Motor neuron (in vitro differentiated cells): Measurements from ENCODE around the gene COPS3. TPM values are rescaled to one million over a fixed set of nuclear protein-coding genes. Genes with fewer than 3 reads are reported as not detected.

ENCODE experiments used
- ATAC-seq, 8 experiments: fragments of 200-7000 bp; cut with Tn5 transposase; replicated peaks in 6 of 8; 2 replicates each; pipeline ENCODE4 v1.8.0; 2021; ENCODE audit warnings: mild to moderate bottlenecking in 8 of 8, moderate library complexity in 8 of 8
- H3K27ac ChIP-seq, 2 donors: fragments of 250-450 bp; sonication (Bioruptor Pico); 2 replicates each; pipeline ENCODE4 v1.9.0; 2021; ENCODE audit warnings: antibody characterized with exemption in 2 of 2, mild to moderate bottlenecking in 2 of 2, moderate library complexity in 1 of 2
- H3K4me1 ChIP-seq, 2 donors: fragments of 250-450 bp; sonication (Bioruptor Pico); replicated peaks in 1 of 2; 2 replicates each; pipeline ENCODE4 v1.6.1; 2021; ENCODE audit warnings: antibody characterized with exemption in 2 of 2, mild to moderate bottlenecking in 2 of 2, moderate library complexity in 1 of 2
- H3K4me3 ChIP-seq, 5 donors: fragments of 250-450 bp; sonication (Bioruptor Pico); 2 replicates each; pipeline ENCODE4 v1.9.0; 2021; ENCODE audit warnings: antibody characterized with exemption in 5 of 5, mild to moderate bottlenecking in 5 of 5, moderate library complexity in 4 of 5
- WGBS, 10 experiments: fragments of 450-650 bp; shearing (Covaris generic); methylation state at CpG; one replicate each; pipeline ENCODE4 v1.0.0; 2022; 5-methylcytosine and 5-hydroxymethylcytosine counted together
- in situ Hi-C, 9 experiments: fragments of 400-800 bp; cut with MboI; loops; one replicate each; pipeline ENCODE4 v1.15.0; 2021; ENCODE audit warnings: low sequenced_read_pairs in 9 of 9, low pct_unique_long_range_greater_than_20kb in 2 of 9; ENCODE audit not compliant: unreplicated experiment in 9 of 9
- total RNA-seq, 8 experiments: library from RNA; unstranded; fragments of 300-600 nt; gene quantifications; 2 replicates each; pipeline versions ENCODE4 v1.2.3 to v1.2.4, GENCODE V29; 2022

COPS3 gene
- 100 to 1,000 TPM in 4 of 8 experiments, 10 to 100 TPM in 4; 64.9 to 135 (median 97.6) TPM for total RNA-seq

DNA sequence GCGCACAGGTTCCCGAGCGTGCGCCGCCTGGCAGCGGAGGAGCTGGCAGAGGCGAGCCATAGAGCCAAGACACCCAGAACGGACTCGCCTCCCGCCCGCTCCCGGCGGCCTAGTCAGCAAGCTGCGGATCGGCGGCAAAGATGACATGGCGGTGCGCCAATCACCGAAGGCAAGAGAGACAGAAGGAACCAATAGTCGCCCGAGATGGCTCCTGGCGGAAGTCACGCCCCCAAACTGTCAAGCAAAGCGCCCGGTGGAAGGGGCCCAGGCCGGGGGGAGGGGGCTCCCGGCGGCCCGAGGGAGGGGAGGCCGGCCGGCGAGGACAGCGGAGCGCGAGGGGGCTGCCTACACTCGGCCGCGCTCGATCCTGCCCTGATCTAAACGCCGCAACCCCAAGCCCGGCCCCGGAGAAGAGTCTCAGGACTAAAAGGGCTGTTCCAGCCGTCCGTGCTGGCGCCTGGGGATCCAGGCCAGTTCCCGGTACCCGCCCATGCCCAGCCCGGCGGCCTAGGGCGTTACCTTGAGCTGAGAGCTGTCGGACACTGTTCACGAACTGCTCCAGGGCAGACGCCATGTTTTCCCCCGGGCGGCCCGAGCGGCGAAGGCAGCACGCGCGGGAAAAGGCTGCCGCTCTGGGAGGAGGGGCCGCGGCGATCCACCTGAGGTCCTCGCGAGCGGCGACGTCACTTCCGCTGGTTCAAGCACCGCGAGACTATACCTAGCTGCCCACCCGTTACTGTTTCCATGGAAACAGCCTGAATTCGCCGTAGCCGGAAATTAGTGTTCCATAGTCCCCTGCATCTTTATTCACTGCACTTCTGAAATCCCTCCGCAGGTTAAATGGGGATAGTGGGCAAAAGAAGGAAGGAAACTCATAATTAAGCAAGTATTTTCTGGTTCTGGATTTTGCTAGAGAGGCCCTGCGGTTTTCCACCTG, at the start of gene COPS3:
TSS of gene COPS3 (minus strand) at position 634 of the 937 bp plus-strand sequence. CDS start at position 574, 60 bp downstream.
- H3K4me3 ChIP-seq, result peak within 1 kb of the TSS; percentile 93 to 100 (median 93)
- WGBS, 10 experiments, result 0 to 3% (median 1%) methylated on average over 4 to 24 of the region's 80 CpGs; no CpG with 5 or more reads in 4 of the 10 experiments
- in situ Hi-C loops, result no loop called here
- H3K4me1 ChIP-seq, result peaks cover 14 to 22% of the 10 kb centered on the region in 2 donors
- ATAC-seq, result peak; percentile 86 to 93 (median 90)
- peak within 1 kb of the TSS; percentile 98 to 99 for H3K27ac ChIP-seq

- no peaks in the 10 kb centered on the region for H3K4me1 ChIP-seq
- in situ Hi-C loops, result no loop called here
- H3K4me3 ChIP-seq, result no peak overlapping the region
- WGBS, 10 experiments, result 77 to 94% (median 90%) methylated on average over 2 to 6 of the region's 8 CpGs; no CpG with 5 or more reads in 5 of the 10 experiments
- no peak overlapping the region for H3K27ac ChIP-seq
- ATAC-seq, result no peak
Observed at GRCh38 chr17:17328251-17328650, 47.2 kb upstream of the COPS3 start.

DNA sequence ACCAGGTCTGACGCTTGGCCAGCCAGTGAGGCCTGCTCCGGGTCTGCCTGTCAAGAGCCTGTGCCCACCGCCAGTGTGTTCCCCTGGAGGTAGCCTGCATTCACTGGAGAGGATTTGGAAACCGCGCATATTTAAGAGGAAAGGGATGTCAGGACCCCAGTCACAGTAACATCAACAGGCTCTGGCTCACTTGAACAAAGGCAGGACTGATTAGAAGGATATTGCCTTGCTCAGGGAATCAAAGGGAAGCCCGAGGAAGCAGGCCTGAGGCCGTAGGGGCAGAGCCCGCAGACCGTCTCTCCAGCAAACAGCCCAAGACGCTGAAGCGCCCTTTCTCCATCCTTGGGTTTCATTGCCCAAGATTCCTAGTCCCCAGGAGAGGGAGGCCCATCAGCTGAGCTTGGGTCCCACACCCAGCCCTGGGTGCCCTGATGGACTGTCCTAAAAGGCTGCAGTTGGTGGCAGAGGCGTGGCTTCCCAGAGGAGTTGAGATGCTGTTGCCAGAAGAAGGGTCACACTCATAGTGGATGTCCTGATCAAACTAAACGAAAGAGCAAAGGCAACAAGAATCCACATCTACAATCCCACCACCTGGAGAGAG, 45.3 kb upstream of the COPS3 start:
- H3K27ac ChIP-seq, result no peak overlapping the region
- 83 to 100% (median 91%) methylated on average over 2 to 12 of the region's 13 CpGs; no CpG with 5 or more reads in 4 of the 10 experiments for WGBS, 10 experiments
- in situ Hi-C loops, result no loop called here
- H3K4me1 ChIP-seq, result no peaks in the 10 kb centered on the region
- ATAC-seq, result no peak
- no peak overlapping the region for H3K4me3 ChIP-seq

GRCh38 chr17:17325816-17326215, 44.8 kb upstream of the COPS3 start:
- Histone ChIP-seq H3K4me1 (no peaks in the 10 kb centered on the region), H3K27ac (no peak overlapping the region), H3K4me3 (no peak overlapping the region)
- no peak for ATAC-seq
- 47 to 91% (median 87%) methylated on average over 2 to 8 of the region's 9 CpGs; no CpG with 5 or more reads in 3 of the 10 experiments for WGBS, 10 experiments
- in situ Hi-C loops, result no loop called here

- Histone ChIP-seq H3K4me1 (no peaks in the 10 kb centered on the region), H3K27ac (no peak overlapping the region), H3K4me3 (no peak overlapping the region)
- ATAC-seq, result no peak
- WGBS, 10 experiments, result 65 to 90% (median 89%) methylated on average over 1 to 8 of the region's 10 CpGs; no CpG with 5 or more reads in 5 of the 10 experiments
- in situ Hi-C loops, result no loop called here
Observed at GRCh38 chr17:17325228-17325627, 44.2 kb upstream of the COPS3 start.

DNA sequence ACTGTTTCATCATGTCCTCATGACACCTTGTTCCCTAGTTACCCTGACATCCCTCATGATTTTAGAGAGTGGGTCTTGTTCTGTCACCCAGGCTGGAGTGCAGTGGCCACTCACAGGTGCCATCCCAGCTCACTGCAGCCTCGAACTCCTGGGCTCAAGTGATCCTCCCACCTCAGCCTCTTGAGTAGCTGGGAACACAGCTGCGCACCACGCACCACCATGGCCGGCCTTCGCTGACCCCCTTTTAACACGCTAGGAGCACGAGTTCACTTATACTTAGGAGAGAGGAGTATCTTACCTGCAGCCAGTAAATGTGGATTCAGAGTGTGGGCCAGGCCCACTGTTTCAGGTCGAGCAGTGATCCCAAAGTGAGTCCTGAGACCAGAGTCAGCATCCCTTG, 43.6 kb upstream of the COPS3 start:
- no peak overlapping the region for H3K4me3 ChIP-seq
- H3K27ac ChIP-seq, result no peak overlapping the region
- in situ Hi-C loops, result no loop called here
- 20 to 100% (median 73%) methylated on average over 1 to 5 of the region's 8 CpGs; no CpG with 5 or more reads in 6 of the 10 experiments for WGBS, 10 experiments
- ATAC-seq, result no peak
- no peaks in the 10 kb centered on the region for H3K4me1 ChIP-seq

DNA sequence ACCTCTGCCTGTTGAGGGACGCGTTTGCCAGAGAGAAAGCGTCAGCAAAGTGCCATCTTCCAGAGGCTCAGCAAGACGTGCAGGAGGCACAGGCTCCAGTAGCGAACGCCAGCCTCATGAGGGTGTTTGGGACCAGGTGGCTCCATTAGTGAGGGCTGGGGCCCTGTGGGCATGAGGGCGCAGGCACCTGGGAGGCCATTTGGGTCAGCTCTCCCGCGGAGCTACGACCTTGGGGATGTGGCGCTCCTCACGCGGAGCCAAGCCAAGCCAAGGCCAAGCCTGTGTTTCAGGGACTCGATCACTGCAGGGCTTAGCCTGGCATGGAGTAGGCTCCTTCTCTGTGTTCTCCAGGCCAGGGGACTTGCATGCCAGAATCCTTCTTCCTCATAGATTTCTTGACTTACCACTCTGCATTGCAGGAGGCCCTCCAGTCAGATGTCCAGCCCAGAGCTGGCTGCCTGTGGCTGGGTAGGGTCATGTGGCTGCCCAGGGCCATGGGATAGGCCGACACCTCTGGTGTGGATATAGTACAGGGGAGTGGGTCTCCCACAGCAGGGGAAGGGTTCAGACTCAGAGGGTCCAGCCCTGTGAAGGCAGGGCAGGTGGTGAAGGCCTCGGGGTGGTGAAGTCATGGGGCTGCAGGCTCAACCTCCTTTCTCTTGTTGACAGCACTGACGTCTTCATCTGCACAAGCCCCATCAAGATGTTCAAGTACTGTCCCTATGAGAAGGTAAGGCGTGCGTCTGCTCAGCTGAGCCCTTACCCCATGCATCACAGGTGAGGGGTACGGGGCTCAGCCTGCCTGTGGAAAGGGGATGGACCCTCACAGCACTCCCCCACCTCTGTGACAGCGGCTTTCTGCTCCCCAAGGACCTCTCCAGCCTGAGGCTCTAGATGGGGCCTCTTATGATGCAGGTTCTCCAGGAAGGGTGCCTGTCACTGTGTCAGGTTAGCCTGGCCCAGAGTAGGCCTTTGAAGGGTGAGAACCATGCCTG, 41.8 kb upstream of the COPS3 start:
- no peak for ATAC-seq
- Histone ChIP-seq H3K4me3 (no peak overlapping the region), H3K27ac (no peak overlapping the region), H3K4me1 (no peaks in the 10 kb centered on the region)
- WGBS, 10 experiments, result 81 to 100% (median 84%) methylated on average over 3 to 6 of the region's 21 CpGs; no CpG with 5 or more reads in 5 of the 10 experiments
- in situ Hi-C loops, result no loop called here

GRCh38 chr17:17321356-17322025, 40.4 kb upstream of the COPS3 start:
- in situ Hi-C loops, result no loop called here
- Histone ChIP-seq H3K27ac (no peak overlapping the region), H3K4me3 (no peak overlapping the region), H3K4me1 (no peaks in the 10 kb centered on the region)
- no peak for ATAC-seq
- WGBS, 10 experiments, result 60 to 100% (median 88%) methylated on average over 2 to 8 of the region's 11 CpGs; no CpG with 5 or more reads in 2 of the 10 experiments

GRCh38 chr17:17320911-17321220, 39.8 kb upstream of the COPS3 start:
- in situ Hi-C loops, result no loop called here
- Histone ChIP-seq H3K4me1 (no peaks in the 10 kb centered on the region), H3K27ac (no peak overlapping the region), H3K4me3 (no peak overlapping the region)
- WGBS, 10 experiments, result 30 to 100% (median 90%) methylated on average over 1 to 8 of the region's 10 CpGs; no CpG with 5 or more reads in 3 of the 10 experiments
- no peak for ATAC-seq

DNA sequence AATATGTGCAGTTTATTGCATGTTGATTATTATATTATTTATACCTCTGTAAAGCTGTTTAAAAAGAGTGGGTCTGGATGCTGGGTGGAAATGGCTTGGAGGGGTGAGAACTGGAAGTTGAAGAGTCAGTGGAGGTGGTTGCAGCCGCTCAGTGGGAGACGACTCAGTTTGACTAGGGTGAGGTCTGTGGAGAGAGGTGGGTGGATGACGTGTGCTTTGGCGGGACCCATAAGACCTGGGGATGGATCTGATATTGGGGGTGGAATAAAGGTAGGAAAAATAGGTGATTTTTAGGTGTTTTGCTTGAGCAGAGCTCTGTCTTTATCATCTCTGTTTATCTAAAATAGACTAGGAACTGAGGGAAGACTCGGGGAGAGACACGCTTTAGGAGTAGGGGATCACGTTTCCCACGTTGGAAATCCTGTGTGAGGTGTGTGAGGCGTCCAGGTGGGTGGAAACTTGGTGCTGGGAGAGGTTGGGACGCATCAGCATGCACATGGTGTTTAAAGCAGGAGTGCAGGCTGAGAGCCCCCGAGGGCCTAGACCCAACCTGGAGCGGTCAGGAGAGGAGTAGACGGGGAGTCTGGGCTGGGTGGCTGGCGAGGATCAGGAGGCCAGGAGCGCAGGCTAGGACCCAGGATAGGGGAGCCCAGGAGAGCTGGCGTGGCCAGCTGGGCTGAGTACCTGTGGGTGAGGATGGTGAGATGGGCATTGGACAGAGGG, 39.3 kb upstream of the COPS3 start:
- Histone ChIP-seq H3K4me3 (no peak overlapping the region), H3K27ac (no peak overlapping the region), H3K4me1 (no peaks in the 10 kb centered on the region)
- in situ Hi-C loops, result no loop called here
- no peak for ATAC-seq
- WGBS, 10 experiments, result 51 to 100% (median 90%) methylated on average over 2 to 11 of the region's 16 CpGs

DNA sequence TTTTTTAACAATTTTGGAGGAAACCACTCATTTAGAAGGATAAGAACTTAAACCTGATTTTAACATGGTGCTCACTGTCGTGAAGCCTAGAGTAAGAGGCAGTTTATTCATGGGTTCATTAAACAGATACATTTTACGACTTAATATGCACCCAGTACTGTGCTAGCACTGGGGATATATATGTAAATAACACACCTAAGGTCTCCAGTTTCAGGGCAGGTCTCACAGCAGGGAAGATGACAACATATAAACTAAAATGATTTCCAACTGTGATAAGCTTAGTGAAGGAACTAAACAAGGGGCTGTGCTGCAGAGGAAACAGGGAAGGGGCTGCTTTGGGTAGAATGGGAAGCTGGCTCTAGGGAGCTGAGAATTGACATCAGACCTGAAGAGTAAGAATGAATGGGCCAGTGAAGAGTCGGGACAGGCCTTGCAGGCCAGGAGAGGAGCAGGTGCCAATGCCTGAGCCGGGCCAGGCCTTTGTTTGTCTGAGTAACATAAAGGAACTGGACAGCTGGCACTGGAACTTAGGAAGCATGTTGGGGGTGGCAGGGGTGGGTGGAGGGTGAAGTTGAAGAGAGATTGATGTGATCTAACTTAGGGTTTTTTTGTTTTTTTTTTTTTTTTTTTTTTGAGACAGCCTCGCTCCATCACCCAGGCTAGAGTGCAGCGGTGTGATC, 34.2 kb upstream of the COPS3 start:
- H3K27ac ChIP-seq, result no peak overlapping the region
- H3K4me1 ChIP-seq, result no peaks in the 10 kb centered on the region
- no peak overlapping the region for H3K4me3 ChIP-seq
- in situ Hi-C loops, result no loop called here
- ATAC-seq, result peak in 1 of 8 experiments; percentile 91
- 53 to 100% (median 88%) methylated on average over 1 to 5 of the region's 6 CpGs for WGBS, 10 experiments
